SK-N-SH treated with all-trans-retinoic acid at 6 μM for 48 hours (cell line): Measurements from ENCODE around the gene NRG4.

Experiments used
- ATAC-seq: fragments of 200-7000 bp; cut with Tn5 transposase; 3 replicates; pipeline ENCODE4 v1.9.1; 2020; ENCODE audit warnings: mild to moderate bottlenecking, moderate library complexity
- ARNTL ChIP-seq: fragments of 450-650 bp; formaldehyde crosslinking; IDR thresholded peaks from 2 replicates; pipeline ENCODE4 v1.5.0; 2020; ENCODE audit warnings: low read depth, mild to moderate bottlenecking, moderate library complexity, borderline replicate concordance
- BACH2 ChIP-seq: fragments of 250-450 bp; sonication (Bioruptor Pico); IDR thresholded peaks from 2 replicates; pipeline ENCODE4 v1.9.0; 2021; ENCODE audit warnings: mild to moderate bottlenecking, borderline replicate concordance
- ESRRG ChIP-seq: fragments of 250-450 bp; sonication (Bioruptor Pico); IDR thresholded peaks from 2 replicates; pipeline ENCODE4 v1.6.1; 2021; ENCODE audit warnings: mild to moderate bottlenecking
- GLIS3 ChIP-seq: fragments of 250-450 bp; sonication (Bioruptor Pico); IDR thresholded peaks from 2 replicates; pipeline ENCODE4 v1.5.0; 2020; ENCODE audit warnings: mild to moderate bottlenecking, moderate library complexity
- ISL1 ChIP-seq: fragments of 250-450 bp; sonication (Bioruptor Pico); IDR thresholded peaks from 2 replicates; pipeline ENCODE4 v2.1.2; 2022; ENCODE audit warnings: mild to moderate bottlenecking, moderate library complexity
- PPARA ChIP-seq: fragments of 250-450 bp; sonication (Bioruptor Pico); IDR thresholded peaks from 2 replicates; pipeline ENCODE4 v1.5.0; 2020; ENCODE audit warnings: mild to moderate bottlenecking, borderline replicate concordance
- RARB ChIP-seq: fragments of 250-450 bp; sonication (Bioruptor Pico); IDR thresholded peaks from 2 replicates; pipeline ENCODE4 v1.8.0; 2021; ENCODE audit warnings: mild to moderate bottlenecking, moderate library complexity
- SNAI2 ChIP-seq: fragments of 250-450 bp; sonication (Bioruptor Pico); IDR thresholded peaks from 2 replicates; pipeline ENCODE4 v1.5.0; 2020; ENCODE audit warnings: mild to moderate bottlenecking, moderate library complexity
- TCF4 ChIP-seq: fragments of 250-450 bp; sonication (Bioruptor Pico); IDR thresholded peaks from 2 replicates; pipeline ENCODE4 v1.8.0; 2021; ENCODE audit warnings: mild to moderate bottlenecking, moderate library complexity, borderline replicate concordance
- TOX ChIP-seq: fragments of 250-450 bp; sonication (Bioruptor Pico); IDR thresholded peaks from 2 replicates; pipeline ENCODE4 v1.8.0; 2021; ENCODE audit warnings: mild to moderate bottlenecking, moderate library complexity, borderline replicate concordance
- ZC3H10 ChIP-seq: fragments of 250-450 bp; sonication (Bioruptor Pico); IDR thresholded peaks from 2 replicates; pipeline ENCODE4 v1.5.1; 2021; ENCODE audit warnings: mild to moderate bottlenecking, moderate library complexity
- ZFP3 ChIP-seq: fragments of 250-450 bp; sonication (Bioruptor Pico); IDR thresholded peaks from 2 replicates; pipeline ENCODE4 v1.5.0; 2020; ENCODE audit warnings: mild to moderate bottlenecking, moderate library complexity
- ZFP30 ChIP-seq: fragments of 450-650 bp; formaldehyde crosslinking; IDR thresholded peaks from 2 replicates; pipeline ENCODE4 v1.5.0; 2022; ENCODE audit warnings: mild to moderate bottlenecking, moderate library complexity
- ZNF565 ChIP-seq: fragments of 450-650 bp; formaldehyde crosslinking; conservative IDR thresholded peaks from 2 replicates; pipeline ENCODE4 v1.5.0; 2020; ENCODE audit warnings: low read depth, mild to moderate bottlenecking, moderate library complexity
- ZNF70 ChIP-seq: fragments of 450-650 bp; formaldehyde crosslinking; IDR thresholded peaks from 2 replicates; pipeline ENCODE4 v1.5.0; 2020; ENCODE audit warnings: mild to moderate bottlenecking, moderate library complexity
- ZNF8 ChIP-seq: fragments of 450-650 bp; formaldehyde crosslinking; IDR thresholded peaks from 2 replicates; pipeline ENCODE4 v1.5.0; 2020; ENCODE audit warnings: mild to moderate bottlenecking, moderate library complexity
- TF ChIP-seq, protein P1 (sequence below): fragments of 250-450 bp; sonication (Bioruptor Pico); IDR thresholded peaks from 2 replicates; pipeline ENCODE4 v1.5.1; 2021; ENCODE audit warnings: mild to moderate bottlenecking, moderate library complexity
- TF ChIP-seq, protein P2 (sequence below): fragments of 250-450 bp; sonication (Bioruptor Pico); IDR thresholded peaks from 2 replicates; pipeline ENCODE4 v1.8.0; 2020; ENCODE audit warnings: mild to moderate bottlenecking, moderate library complexity, borderline replicate concordance
- TF ChIP-seq, protein P3 (sequence below): fragments of 250-450 bp; sonication (Bioruptor Pico); IDR thresholded peaks from 2 replicates; pipeline ENCODE4 v1.8.0; 2021; ENCODE audit warnings: low read depth, mild to moderate bottlenecking, moderate library complexity, borderline replicate concordance
- TF ChIP-seq, protein P4 (sequence below): fragments of 250-450 bp; sonication (Bioruptor Pico); IDR thresholded peaks from 2 replicates; pipeline ENCODE4 v1.5.1; 2020; ENCODE audit warnings: low read depth, mild to moderate bottlenecking, moderate library complexity
- TF ChIP-seq, protein P5 (sequence below): fragments of 250-450 bp; sonication (Bioruptor Pico); IDR thresholded peaks from 2 replicates; pipeline ENCODE4 v1.5.0; 2020; ENCODE audit warnings: mild to moderate bottlenecking, moderate library complexity

Gene NRG4

DNA sequence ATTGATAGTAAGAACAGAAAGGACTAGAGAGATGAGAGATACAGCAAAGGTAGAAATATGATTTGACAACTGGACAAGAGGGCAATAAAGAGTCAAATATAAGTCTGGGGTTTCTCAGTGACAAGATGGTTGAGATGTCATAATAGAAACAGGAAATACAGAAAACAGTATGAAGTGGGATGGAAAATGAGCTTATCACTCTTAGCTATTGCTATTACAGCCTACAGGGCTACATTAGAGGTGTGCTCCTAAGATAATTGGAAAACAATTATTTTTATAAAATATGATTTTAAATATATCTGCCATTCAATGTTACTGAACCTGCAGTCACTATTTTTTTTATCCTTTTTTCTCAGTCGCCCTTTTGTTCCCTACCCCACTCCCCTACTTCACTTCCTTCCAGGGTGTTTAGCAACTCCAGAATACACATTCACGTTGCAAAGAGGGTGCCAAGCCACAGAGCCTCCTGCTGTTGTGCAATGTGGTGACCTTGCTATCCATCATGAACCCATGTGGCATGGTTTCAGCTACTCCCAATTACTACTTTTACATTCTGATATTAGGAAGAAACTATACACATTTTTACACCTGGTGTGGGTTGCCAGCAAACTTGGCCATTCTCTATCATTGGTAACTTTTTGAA, 6.0 kb downstream of the NRG4 start:
- ATAC-seq, result no peak
- TF ChIP-seq GLIS3 (CRISPR knock-in tag), result no peak
- no peak for TF ChIP-seq ZFP30 (CRISPR knock-in tag)
- no peak for TF ChIP-seq ZNF565
- TF ChIP-seq, protein P1, sequence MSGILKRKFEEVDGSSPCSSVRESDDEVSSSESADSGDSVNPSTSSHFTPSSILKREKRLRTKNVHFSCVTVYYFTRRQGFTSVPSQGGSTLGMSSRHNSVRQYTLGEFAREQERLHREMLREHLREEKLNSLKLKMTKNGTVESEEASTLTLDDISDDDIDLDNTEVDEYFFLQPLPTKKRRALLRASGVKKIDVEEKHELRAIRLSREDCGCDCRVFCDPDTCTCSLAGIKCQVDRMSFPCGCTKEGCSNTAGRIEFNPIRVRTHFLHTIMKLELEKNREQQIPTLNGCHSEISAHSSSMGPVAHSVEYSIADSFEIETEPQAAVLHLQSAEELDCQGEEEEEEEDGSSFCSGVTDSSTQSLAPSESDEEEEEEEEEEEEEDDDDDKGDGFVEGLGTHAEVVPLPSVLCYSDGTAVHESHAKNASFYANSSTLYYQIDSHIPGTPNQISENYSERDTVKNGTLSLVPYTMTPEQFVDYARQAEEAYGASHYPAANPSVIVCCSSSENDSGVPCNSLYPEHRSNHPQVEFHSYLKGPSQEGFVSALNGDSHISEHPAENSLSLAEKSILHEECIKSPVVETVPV (CRISPR knock-in tag), result no peak
- no peak for TF ChIP-seq ISL1 (CRISPR knock-in tag)
- TF ChIP-seq SNAI2, result no peak
- TF ChIP-seq, protein P2, sequence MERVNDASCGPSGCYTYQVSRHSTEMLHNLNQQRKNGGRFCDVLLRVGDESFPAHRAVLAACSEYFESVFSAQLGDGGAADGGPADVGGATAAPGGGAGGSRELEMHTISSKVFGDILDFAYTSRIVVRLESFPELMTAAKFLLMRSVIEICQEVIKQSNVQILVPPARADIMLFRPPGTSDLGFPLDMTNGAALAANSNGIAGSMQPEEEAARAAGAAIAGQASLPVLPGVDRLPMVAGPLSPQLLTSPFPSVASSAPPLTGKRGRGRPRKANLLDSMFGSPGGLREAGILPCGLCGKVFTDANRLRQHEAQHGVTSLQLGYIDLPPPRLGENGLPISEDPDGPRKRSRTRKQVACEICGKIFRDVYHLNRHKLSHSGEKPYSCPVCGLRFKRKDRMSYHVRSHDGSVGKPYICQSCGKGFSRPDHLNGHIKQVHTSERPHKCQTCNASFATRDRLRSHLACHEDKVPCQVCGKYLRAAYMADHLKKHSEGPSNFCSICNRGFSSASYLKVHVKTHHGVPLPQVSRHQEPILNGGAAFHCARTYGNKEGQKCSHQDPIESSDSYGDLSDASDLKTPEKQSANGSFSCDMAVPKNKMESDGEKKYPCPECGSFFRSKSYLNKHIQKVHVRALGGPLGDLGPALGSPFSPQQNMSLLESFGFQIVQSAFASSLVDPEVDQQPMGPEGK, result no peak
- TF ChIP-seq, protein P3, sequence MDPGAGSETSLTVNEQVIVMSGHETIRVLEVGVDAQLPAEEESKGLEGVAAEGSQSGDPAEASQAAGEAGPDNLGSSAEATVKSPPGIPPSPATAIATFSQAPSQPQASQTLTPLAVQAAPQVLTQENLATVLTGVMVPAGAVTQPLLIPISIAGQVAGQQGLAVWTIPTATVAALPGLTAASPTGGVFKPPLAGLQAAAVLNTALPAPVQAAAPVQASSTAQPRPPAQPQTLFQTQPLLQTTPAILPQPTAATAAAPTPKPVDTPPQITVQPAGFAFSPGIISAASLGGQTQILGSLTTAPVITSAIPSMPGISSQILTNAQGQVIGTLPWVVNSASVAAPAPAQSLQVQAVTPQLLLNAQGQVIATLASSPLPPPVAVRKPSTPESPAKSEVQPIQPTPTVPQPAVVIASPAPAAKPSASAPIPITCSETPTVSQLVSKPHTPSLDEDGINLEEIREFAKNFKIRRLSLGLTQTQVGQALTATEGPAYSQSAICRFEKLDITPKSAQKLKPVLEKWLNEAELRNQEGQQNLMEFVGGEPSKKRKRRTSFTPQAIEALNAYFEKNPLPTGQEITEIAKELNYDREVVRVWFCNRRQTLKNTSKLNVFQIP (CRISPR knock-in tag), result no peak
- TF ChIP-seq ARNTL (CRISPR knock-in tag), result no peak
- TF ChIP-seq BACH2 (CRISPR knock-in tag), result no peak
- no peak for TF ChIP-seq ZNF8
- no peak for TF ChIP-seq TCF4
- no peak for TF ChIP-seq RARB (CRISPR knock-in tag)
- TF ChIP-seq TOX (CRISPR knock-in tag), result no peak

DNA sequence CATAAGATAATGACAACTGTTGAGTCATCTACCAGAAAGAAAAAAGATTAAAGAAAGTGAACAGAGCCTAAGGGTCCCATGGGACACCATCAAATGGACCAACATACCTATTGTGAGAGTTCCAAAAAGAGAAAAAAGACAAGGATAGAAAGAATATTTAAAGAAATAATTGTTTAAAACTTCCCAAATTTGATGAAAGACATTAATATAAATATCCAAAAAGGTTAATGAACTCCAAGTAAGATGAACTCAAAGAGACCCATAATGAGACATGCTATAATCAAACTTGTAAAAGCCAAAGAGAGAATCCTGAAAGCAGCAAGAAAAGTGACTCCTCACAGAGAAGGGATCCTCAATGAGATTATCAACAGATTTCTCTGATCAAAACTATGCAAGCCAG, 8.9 kb downstream of the NRG4 start:
- no peak for ATAC-seq
- no peak for TF ChIP-seq PPARA
- TF ChIP-seq ZFP3 (CRISPR knock-in tag), result no peak
- TF ChIP-seq ZNF565, result no peak
- no peak for TF ChIP-seq RARB (CRISPR knock-in tag)
- TF ChIP-seq, protein P2, result no peak
- TF ChIP-seq, protein P4, sequence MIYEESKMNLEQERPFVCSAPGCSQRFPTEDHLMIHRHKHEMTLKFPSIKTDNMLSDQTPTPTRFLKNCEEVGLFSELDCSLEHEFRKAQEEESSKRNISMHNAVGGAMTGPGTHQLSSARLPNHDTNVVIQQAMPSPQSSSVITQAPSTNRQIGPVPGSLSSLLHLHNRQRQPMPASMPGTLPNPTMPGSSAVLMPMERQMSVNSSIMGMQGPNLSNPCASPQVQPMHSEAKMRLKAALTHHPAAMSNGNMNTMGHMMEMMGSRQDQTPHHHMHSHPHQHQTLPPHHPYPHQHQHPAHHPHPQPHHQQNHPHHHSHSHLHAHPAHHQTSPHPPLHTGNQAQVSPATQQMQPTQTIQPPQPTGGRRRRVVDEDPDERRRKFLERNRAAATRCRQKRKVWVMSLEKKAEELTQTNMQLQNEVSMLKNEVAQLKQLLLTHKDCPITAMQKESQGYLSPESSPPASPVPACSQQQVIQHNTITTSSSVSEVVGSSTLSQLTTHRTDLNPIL (CRISPR knock-in tag), result no peak
- TF ChIP-seq ARNTL (CRISPR knock-in tag), result no peak
- TF ChIP-seq TOX (CRISPR knock-in tag), result no peak
- TF ChIP-seq SNAI2, result no peak
- no peak for TF ChIP-seq ZNF8
- no peak for TF ChIP-seq ESRRG (CRISPR knock-in tag)
- TF ChIP-seq GLIS3 (CRISPR knock-in tag), result no peak

DNA sequence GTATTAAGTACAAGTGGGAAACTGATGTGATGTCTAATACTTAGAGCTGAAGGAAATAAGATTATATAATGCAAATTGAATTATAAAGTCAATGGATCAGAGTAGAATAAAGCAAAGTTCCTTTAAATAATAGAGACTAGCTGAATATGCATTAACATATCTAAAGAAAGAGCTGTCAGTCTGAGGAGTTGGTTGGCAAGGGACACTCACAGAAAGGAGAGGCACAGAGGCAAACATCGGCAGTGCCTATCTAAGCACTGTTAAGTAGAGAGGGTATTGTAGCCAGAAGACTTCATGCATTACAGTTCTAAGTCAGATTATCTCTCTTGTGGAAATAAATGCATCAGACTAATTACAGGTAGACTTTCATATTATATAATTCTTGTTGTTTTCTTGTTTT, 16.6 kb downstream of the NRG4 start:
- no peak for TF ChIP-seq ZFP3 (CRISPR knock-in tag)
- TF ChIP-seq TCF4, result no peak
- TF ChIP-seq ZC3H10 (CRISPR knock-in tag), result no peak
- no peak for TF ChIP-seq TOX (CRISPR knock-in tag)
- TF ChIP-seq, protein P5, sequence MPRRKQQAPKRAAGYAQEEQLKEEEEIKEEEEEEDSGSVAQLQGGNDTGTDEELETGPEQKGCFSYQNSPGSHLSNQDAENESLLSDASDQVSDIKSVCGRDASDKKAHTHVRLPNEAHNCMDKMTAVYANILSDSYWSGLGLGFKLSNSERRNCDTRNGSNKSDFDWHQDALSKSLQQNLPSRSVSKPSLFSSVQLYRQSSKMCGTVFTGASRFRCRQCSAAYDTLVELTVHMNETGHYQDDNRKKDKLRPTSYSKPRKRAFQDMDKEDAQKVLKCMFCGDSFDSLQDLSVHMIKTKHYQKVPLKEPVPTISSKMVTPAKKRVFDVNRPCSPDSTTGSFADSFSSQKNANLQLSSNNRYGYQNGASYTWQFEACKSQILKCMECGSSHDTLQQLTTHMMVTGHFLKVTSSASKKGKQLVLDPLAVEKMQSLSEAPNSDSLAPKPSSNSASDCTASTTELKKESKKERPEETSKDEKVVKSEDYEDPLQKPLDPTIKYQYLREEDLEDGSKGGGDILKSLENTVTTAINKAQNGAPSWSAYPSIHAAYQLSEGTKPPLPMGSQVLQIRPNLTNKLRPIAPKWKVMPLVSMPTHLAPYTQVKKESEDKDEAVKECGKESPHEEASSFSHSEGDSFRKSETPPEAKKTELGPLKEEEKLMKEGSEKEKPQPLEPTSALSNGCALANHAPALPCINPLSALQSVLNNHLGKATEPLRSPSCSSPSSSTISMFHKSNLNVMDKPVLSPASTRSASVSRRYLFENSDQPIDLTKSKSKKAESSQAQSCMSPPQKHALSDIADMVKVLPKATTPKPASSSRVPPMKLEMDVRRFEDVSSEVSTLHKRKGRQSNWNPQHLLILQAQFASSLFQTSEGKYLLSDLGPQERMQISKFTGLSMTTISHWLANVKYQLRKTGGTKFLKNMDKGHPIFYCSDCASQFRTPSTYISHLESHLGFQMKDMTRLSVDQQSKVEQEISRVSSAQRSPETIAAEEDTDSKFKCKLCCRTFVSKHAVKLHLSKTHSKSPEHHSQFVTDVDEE (CRISPR knock-in tag), result no peak
- TF ChIP-seq ZNF70 (CRISPR knock-in tag), result no peak
- no peak for ATAC-seq
